COLO668 (cell line): Measurements from ENCODE around the gene ANO2.

Source experiments
- DNase-seq: peaks from one replicate; lab custom pipeline; 2025; ENCODE audit not compliant: unreplicated experiment; lab: John Stamatoyannopoulos, UW

ANO2 gene

DNA sequence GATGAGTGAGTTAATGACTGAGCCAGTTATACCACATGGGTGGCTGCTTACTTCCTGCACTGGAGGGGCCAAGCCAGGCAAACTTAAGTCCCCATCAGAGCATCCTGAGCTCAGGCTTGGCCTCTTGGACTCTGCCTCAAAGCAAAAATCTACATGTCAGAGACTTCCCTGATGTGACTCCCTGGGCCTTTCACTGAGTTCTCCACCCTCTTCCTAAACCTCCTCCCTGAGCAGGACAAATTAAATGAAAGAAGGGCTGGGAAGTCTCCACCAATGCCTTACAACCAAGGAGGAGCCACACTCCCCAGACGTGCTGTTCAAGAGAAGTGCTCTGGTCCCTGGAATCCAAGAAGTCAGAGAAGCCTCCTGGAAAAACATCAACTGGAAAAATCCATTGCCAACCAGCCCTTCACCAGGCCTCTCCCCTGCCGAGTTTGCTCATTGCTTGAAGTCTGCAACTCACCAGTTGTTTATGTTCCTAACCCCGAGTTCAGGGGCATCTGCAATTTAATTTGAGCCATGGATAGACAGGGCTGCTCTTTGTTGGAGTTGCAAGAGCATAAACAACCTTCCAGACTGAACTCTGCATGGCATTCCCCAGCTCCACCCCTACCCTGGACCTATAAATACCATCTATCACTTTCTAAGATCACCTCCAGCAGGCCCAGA lies 160.5 kb downstream of the ANO2 start:
- DNase-seq: no peak

DNA sequence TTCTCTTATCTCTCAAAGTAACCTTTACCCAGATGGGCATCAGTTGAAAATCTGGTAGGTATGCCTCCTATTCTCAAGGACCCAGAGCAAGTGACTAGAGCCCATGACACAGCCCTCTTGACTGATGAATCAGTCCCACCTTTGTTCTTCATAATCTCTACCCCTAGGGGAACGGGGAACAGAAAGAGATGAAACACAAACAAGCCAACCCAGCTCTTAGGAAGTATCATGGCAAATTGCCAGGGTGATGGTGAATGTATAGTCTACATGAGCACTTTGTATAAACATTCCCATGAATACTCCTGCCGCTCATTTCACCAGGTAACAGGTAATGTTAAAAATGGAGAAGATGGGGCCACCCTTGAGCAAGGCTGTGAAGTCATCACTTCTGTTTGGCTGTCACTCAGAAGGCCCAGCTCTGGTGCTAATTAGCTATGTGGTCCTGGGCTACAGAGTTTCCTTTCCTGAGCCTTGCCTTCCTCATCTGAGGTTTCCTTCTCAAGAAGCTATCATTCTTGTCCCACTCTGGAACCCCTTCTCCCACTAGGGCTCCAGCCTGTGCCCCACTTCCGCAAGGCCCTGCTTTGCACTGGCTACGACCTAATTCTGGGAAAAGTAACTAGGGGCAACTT lies 161.7 kb downstream of the ANO2 start:
- DNase-seq: no peak

DNA sequence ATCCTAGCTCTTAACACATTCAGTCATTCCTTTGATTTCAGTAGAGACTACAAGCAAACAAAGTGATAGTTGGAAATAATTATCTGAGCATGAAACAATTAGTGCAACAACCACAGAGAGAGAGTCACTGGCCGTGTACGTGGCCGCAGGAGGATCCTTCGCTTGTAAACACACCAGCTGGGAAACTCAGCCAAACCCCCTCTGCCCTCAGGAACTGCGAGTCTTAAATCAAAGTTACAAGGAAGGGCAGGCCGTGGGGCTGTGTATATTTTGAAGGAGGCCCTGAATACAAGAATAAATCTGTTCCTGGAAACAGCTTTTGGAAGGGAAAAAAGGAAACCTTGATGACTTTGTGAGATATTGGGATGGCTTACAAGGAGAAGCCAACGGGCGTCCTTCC lies 164.5 kb downstream of the ANO2 start:
- DNase-seq: no peak

- DNase-seq: no peak
These were observed 165.7 kb downstream of the ANO2 start for GRCh38 chr12:5779401-5779800.

- no peak for DNase-seq
These were observed 166.2 kb downstream of the ANO2 start for GRCh38 chr12:5778821-5779220.

DNA sequence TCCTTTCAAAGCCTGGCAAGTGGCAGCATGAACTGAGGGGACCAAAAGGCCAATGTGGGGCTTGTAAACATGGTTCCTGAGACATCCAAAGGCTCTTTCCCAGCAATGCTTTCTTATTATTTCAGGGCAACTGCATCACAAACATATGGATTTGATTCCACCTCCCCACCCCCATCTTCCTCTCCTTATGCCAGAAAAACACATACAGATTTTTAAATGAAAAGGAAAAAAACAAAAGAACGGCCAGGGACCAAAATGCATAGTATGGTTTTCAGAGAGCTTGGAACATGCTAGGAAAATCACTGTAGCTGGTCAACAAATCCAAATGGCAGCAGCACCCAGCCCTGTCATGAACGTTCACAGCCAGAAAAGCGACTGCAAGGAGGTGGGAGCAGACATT lies 167.6 kb downstream of the ANO2 start:
- DNase-seq: no peak

DNA sequence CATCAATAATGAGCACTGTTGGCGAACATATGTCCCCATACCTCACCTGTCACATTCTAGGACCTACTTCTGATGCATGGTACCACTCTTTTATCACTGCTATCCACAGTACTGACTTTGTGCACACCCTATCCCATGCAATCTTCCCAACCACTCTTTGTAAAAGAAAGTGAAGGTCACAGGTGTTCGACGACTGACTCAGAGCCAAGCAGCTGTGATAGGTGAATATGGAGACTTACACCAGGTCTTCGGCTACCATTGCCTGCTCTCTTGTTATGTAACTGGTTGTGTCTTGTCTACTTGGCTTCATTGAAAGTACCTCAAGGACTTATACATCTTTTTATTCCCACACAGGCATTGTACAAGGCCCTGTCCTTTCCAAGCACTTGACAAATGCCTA lies 169.0 kb downstream of the ANO2 start:
- no peak for DNase-seq

DNA sequence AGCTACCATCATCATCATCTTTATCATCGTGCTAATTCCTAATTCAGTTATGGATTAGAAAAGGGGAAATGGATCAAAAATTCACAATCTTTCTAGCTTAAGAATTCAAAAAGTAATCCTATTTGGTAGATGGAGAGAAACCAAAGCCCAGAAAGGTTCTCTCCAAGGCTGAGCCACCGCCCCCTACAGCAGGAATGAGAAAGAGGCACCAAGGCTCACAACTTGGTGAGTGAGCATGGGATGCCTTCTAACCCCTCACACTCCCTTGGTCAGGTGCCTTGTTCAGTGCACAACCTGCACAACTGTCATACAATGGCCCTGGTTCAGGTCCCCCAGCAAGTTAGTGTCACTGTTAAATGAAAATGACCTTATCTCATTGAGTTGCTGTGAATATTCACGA lies 171.5 kb downstream of the ANO2 start:
- DNase-seq: no peak

GRCh38 chr12:5771756-5772155 lies 173.3 kb downstream of the ANO2 start:
- DNase-seq: no peak

DNA sequence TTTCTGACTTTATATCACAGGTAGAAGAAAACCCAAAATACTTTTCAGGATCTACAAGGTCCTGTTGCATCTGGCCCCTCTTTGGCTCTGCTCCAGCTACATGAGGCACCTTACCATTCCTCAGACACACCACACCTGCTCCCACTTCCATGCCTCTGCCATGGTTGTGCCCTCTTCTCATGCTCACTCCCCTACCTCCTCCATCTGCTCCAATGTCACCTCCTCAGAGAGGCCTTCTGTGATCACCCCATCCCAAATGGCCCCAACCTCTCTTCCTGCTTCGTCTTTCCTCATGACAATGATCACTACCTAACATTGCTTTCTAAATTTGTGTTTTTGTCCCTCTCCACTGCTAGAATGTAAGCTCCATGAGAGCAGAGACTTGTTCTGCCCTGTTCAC lies 174.3 kb downstream of the ANO2 start:
- DNase-seq: no peak

GRCh38 chr12:5768581-5769196 lies 176.4 kb downstream of the ANO2 start:
- no peak for DNase-seq

DNA sequence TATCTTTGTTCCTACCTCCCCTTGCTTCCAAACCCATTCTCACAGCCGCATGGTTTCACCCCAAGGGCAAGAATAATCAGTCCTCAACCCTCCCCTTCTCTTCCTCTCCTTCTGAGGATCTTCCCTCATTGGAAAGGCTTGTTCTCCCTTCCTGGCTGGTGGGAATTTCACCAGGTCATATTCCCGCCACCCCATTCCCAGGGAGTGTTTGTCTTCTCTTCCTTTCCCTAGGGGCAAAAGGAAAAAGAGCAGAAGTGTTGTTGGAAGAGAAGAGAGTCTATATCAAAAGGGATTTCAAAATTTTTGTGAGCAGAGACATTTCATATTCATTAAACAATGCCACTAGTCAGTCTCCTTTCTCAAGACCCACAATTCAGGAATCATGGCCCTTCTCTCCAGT lies 176.9 kb downstream of the ANO2 start:
- no peak for DNase-seq

DNA sequence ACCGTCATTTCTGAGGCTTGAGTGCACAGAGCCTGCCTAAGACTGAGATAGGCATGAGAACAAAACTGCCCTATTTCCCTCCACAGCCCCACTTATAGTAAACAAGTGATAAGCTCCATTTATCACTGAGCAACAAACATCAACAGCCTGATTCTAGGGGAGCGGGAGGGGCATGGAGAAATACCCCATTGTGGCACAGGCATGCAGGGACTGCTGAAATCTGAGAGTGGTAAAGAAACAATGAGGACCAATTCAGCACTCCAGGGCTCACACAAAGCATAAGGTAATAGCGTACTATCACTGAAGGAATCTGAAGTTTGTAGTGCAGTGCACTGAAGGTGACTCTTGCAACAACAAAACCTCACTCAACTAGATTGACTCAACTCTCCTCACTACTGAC lies 186.7 kb downstream of the ANO2 start:
- no peak for DNase-seq

DNA sequence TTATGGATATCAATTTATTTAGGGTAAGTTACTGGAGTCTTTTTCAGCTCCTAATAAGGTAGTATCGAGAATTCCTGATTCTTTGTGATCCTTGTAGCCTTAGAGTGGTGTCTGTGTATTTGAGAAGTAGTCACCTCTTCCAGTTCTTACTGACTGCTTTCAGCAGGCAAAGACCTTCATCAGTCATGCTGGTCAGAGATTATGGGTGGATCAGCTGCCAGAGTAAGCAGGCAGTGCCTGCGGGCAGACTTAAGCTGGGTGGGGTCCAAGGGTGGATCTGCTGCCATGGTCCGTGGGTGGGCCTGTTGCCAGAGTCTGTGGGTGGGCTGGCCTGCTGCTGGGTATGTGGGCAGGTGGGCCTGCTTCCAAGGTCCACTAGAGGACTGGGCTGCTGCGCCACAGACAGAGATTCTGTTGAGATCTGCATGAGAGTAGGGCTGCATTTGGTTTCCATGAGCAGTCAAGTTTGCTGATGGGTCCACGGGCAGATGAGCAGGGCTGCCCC lies 188.7 kb downstream of the ANO2 start:
- no peak for DNase-seq

GRCh38 chr12:5748027-5748426 lies 197.0 kb downstream of the ANO2 start:
- no peak for DNase-seq

DNA sequence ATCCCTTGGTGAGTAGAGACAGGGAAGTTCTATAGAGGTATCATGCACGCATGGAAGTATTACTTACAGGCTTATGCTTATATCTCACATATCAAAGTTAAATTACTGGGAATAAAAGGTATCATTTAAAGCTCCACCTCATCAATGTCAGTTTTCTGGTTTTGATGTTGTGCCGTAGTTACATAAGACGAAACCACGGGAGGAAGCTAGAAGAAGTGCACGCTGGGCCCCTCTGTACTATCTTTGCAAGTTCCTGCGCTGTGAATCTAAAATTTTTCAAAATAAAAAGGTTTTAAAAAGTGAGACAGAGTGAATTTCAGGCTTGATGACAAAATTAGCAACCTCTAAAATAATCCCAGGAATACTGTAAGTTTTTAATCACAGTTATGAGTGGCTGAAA lies 198.1 kb downstream of the ANO2 start:
- DNase-seq: no peak

DNA sequence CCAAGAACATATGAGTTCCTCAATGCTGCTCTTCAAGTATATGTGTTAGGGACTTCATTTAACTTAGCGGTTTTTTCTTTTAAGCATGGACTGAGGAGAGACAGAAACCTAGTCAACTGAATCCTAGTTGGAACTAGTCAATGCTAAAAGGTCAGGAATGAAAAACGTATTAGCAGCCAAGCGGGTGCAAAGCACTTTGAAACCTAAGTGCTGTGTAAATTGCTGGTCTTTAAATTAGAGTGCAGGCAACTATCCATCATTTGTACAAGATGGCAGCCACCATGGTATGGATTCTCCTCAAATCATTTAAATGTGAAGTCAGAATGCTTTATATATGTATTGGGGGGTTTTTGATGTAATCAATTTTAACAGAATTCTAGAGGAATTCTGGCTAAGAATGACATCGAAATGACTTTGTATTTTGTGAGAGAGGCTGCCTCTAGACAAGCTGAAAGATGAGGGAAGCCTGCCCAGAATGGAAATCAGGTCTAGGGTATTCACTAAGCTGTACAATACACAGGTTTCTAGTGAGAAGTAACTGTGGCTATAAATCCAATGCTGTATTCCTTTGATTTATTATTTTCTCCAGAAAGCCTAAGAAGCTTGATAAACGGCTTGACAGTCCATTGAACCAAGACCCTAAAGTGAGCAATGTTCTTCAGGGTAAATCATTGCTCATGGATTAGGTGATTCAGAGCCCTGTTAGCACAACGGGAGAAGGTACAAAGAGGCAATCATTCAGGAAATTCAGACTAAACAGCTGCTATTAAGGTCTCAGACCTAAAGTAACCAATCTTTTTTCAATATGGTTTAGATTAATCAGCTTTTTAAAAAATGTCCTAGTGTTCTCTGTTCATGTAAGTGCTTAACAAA lies 198.8 kb downstream of the ANO2 start:
- no peak for DNase-seq

DNA sequence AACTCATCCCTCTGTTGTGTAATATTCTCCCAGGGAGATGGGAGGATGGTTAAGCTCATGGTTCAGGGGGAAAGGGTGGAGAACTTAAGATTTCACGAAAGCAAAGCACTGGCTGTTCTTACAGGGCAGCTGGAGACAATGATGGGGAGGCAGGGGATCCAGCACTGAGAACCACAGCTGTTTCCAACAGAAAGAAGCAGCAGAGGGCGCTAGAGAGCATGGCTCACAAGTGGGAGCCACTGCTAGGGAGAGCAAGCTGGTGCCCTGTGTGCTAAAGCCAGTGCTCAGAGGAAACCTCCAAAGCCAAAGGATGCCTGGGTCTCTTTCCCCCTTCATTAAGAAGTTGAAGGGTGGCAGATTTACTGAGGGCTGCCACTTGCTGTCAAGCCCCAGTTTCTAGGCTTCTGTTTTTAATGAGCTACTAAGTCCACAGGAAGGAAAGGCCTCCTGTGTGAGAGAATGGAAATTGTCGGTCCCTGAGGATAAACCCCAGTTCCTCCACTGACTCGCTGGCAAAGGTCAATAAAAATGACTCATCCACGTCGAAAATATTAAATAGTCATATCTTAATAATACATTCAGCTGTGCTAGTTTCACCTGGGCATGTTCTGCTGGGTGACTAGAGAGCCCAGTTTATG lies 199.7 kb downstream of the ANO2 start:
- DNase-seq: peak; percentile 30

GRCh38 chr12:5742258-5742657 lies 202.8 kb downstream of the ANO2 start:
- no peak for DNase-seq

GRCh38 chr12:5739917-5740316 lies 205.1 kb downstream of the ANO2 start:
- no peak for DNase-seq

DNA sequence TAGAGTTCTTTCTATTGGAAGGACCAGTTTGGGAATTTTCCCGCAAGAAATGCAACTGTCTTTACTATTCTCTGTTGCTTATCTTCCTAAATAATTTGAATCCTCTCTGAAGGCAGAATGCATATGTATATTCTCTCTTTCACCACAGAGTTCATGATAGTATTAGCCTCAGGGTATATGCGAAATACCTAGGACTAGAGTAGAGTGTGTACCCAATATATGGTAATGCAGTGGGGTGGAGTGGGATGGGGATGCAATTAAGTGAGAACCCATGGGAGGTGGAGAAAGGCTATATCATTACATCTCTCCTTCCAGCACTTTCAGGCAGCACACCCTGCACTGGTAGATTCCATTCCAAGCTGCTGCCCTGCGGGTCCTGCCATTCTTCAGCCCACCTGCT lies 207.3 kb downstream of the ANO2 start:
- no peak for DNase-seq
